Activated T-helper 1 cell treated with Interleukin-2 at 50 U/mL for 16 hours (primary cell): ENCODE results near the gene USP17L26.
"Not testable (repeated sequence)": the region's sequence is repeated elsewhere in the genome, so short reads cannot be mapped to it uniquely, and the experiment has no call there.

Experiments
- DNase-seq: peaks from one replicate; pipeline ENCODE4 v3.0.0-alpha.2; 2020; ENCODE audit warnings: low read depth

Gene USP17L26, protein sequence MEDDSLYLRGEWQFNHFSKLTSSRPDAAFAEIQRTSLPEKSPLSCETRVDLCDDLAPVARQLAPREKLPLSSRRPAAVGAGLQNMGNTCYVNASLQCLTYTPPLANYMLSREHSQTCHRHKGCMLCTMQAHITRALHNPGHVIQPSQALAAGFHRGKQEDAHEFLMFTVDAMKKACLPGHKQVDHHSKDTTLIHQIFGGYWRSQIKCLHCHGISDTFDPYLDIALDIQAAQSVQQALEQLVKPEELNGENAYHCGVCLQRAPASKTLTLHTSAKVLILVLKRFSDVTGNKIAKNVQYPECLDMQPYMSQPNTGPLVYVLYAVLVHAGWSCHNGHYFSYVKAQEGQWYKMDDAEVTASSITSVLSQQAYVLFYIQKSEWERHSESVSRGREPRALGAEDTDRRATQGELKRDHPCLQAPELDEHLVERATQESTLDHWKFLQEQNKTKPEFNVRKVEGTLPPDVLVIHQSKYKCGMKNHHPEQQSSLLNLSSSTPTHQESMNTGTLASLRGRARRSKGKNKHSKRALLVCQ

GRCh38 chr4:9334358-9334757, at the start of gene USP17L26:
TSS of gene USP17L26 (plus strand) at chr4:9334658. CDS start at chr4:9334658, 0 bp downstream.
- DNase-seq: not testable (repeated sequence)

DNA sequence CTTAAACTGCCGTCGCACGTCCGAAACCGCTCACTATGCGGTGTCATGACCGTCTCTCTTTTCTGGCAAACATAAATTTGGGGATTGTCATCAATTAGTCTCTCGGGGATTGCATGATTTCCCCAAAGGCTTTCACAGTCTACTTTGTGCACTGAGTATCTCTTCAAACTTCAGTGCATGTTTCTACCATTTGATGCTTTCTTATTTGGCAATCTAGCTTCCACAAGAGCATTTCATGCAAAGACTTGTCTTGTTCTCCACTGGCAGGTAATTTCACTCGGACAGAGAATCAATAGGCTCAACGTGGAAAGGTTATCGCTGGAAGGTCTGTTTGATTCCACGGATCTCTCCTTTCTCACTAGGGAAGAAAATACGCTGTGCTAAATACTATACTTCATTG, 10.3 kb upstream of the USP17L26 start:
- not testable (repeated sequence) for DNase-seq

GRCh38 chr4:9324865-9325264, 9.6 kb upstream of the USP17L26 start, which contains the start of gene USP17L24:
TSS of gene USP17L24 (plus strand) at chr4:9325165. CDS start at chr4:9325165, 0 bp downstream.
- DNase-seq: not testable (repeated sequence)

DNA sequence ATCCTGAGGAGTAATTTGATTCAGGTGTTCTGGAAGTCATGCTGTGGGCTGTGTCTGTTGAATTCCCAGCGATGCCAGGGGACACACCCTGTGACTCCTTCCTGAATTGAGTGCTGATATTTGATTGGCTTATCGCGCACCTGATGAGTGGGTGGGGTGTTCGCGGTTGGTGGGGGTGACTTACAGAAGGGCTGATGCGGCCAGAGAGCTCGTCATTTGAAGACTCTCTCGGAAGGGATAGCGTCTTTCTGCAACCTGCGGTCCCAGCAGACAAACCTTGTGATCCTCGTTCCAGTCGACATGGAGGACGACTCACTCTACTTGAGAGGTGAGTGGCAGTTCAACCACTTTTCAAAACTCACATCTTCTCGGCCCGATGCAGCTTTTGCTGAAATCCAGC, 4.8 kb upstream of the USP17L26 start, which contains the start of gene USP17L25:
Gene USP17L25 (plus strand): TSS at position 301 of the 400 bp plus-strand sequence. CDS start 0 bp downstream, at position 301.
- not testable (repeated sequence) for DNase-seq

DNA sequence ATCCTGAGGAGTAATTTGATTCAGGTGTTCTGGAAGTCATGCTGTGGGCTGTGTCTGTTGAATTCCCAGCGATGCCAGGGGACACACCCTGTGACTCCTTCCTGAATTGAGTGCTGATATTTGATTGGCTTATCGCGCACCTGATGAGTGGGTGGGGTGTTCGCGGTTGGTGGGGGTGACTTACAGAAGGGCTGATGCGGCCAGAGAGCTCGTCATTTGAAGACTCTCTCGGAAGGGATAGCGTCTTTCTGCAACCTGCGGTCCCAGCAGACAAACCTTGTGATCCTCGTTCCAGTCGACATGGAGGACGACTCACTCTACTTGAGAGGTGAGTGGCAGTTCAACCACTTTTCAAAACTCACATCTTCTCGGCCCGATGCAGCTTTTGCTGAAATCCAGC, 4.6 kb downstream of the USP17L26 start, which contains the start of gene USP17L5:
Gene USP17L5 (plus strand): TSS at position 301 of the 400 bp plus-strand sequence. CDS start 0 bp downstream, at position 301.
- DNase-seq: not testable (repeated sequence)

DNA sequence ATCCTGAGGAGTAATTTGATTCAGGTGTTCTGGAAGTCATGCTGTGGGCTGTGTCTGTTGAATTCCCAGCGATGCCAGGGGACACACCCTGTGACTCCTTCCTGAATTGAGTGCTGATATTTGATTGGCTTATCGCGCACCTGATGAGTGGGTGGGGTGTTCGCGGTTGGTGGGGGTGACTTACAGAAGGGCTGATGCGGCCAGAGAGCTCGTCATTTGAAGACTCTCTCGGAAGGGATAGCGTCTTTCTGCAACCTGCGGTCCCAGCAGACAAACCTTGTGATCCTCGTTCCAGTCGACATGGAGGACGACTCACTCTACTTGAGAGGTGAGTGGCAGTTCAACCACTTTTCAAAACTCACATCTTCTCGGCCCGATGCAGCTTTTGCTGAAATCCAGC, 9.4 kb downstream of the USP17L26 start, which contains the start of gene USP17L27:
Gene USP17L27 (plus strand): TSS at position 301 of the 400 bp plus-strand sequence. CDS start 0 bp downstream, at position 301.
- DNase-seq: not testable (repeated sequence)

- DNase-seq: not testable (repeated sequence)
Measured at GRCh38 chr4:9348593-9348992, 14.1 kb downstream of the USP17L26 start, which contains the start of gene USP17L28. TSS of gene USP17L28 (plus strand) at chr4:9348893. CDS start at chr4:9348893, 0 bp downstream.

- not testable (repeated sequence) for DNase-seq
Measured at GRCh38 chr4:9350866-9351265, 16.4 kb downstream of the USP17L26 start.

DNA sequence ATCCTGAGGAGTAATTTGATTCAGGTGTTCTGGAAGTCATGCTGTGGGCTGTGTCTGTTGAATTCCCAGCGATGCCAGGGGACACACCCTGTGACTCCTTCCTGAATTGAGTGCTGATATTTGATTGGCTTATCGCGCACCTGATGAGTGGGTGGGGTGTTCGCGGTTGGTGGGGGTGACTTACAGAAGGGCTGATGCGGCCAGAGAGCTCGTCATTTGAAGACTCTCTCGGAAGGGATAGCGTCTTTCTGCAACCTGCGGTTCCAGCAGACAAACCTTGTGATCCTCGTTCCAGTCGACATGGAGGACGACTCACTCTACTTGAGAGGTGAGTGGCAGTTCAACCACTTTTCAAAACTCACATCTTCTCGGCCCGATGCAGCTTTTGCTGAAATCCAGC, 18.9 kb downstream of the USP17L26 start, which contains the start of gene USP17L29:
Gene USP17L29 (plus strand): TSS at position 301 of the 400 bp plus-strand sequence. CDS start 0 bp downstream, at position 301.
- DNase-seq: not testable (repeated sequence)

DNA sequence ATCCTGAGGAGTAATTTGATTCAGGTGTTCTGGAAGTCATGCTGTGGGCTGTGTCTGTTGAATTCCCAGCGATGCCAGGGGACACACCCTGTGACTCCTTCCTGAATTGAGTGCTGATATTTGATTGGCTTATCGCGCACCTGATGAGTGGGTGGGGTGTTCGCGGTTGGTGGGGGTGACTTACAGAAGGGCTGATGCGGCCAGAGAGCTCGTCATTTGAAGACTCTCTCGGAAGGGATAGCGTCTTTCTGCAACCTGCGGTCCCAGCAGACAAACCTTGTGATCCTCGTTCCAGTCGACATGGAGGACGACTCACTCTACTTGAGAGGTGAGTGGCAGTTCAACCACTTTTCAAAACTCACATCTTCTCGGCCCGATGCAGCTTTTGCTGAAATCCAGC, 28.4 kb downstream of the USP17L26 start, which contains the start of gene USP17L30:
Gene USP17L30 (plus strand): TSS at position 301 of the 400 bp plus-strand sequence. CDS start 0 bp downstream, at position 301.
- not testable (repeated sequence) for DNase-seq

DNA sequence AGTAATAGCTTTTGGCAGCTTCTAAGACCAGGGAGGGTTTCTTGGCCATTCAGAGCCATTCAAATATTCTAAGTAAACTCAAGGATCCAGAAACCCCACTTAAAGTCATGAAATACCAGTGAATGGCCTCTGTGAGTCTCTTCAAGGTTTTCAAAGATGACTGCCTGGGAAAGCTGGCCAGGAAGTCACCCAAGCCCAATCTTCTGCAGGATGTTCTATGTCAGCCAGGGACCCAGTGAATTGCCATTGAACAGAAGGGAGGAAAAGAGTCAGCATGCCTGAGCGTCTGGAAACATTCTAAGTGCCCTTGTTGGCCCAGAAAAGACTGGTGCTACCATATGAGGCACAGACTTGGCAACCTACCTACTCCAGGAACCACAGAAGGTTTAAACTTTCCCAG, 45.4 kb downstream of the USP17L26 start:
- DNase-seq: not testable (repeated sequence)

GRCh38 chr4:9381012-9381534, 46.6 kb downstream of the USP17L26 start:
- peak; percentile 4 for DNase-seq

- no peak for DNase-seq
Measured at GRCh38 chr4:9384126-9384525, 49.7 kb downstream of the USP17L26 start.
